ENCODE results near the gene MYO1D.

DNA sequence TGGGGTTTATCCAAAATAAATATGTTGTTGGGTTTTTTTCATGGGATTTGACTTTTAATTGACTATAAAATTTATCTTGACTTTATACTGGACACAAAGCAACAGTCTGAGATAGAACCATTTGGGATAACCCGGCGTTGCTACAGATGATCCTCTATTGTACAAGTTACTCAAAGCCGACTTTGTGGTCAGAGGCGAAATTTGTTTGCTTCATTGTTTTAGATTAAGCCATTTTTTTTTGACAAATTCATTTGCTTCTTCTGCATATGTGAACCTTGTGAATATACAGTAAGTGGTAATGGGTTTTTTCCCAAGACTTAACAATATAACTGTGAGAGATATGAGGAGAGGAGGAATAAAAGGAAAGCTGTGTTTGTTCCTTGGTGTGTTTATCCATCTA lies 11.8 kb downstream of the MYO1D start:
- TF ChIP-seq FOSL1 (IDR thresholded peaks at IDR 0.05; ENCODE audit: low read depth) (no peak), ZNF274 (IDR thresholded peaks at IDR 0.05; ENCODE audit: low read depth, low read length) (no peak), EZH2phosphoT487 (IDR thresholded peaks at IDR 0.05; ENCODE audit: borderline replicate concordance) (no peak), REST (IDR thresholded peaks at IDR 0.05; ENCODE audit: low read depth) (no peak), POLR2AphosphoS5 (IDR thresholded peaks at IDR 0.05; ENCODE audit: low read depth, low read length) (no peak), CTCF (IDR thresholded peaks at IDR 0.05 in 2 of 3, conservative IDR thresholded peaks at IDR 0.05 in 1 of 3; ENCODE audit: borderline replicate concordance in 1 of 3, insufficient read depth in 1 of 3, low read depth in 2 of 3, low read length in 2 of 3) (no peak), POLR2A (IDR thresholded peaks at IDR 0.05; ENCODE audit: borderline replicate concordance, extremely low read depth, insufficient read depth, insufficient read length) (no peak)

Measured in HCT116 (cell line).